Stimulated activated memory B cell treated with anti-CD40 and anti-IgM and Interleukin-4, amounts not matched to agents 10 μg/mL and 1 μg/mL and 100 μg/mL, for 72 hours (primary cell): ENCODE results near the gene STPG1.
A peak's percentile ranks its signal among the peaks of the same experiment; 100 is the strongest.

Experiments used
- ATAC-seq: fragments of 150-1000 bp; cut with Tn5 transposase; 2 replicates; pipeline ENCODE4 v1.10.0; 2021
- H3K27ac Mint-ChIP-seq: one replicate; pipeline ENCODE4 v1.8.0; 2022; ENCODE audit warnings: mild to moderate bottlenecking, mixed read lengths
- H3K27me3 Mint-ChIP-seq: one replicate; pipeline ENCODE4 v1.8.0; 2022; ENCODE audit warnings: mixed read lengths
- H3K36me3 Mint-ChIP-seq: one replicate; pipeline ENCODE4 v1.8.0; 2022; ENCODE audit warnings: mixed read lengths
- H3K4me1 Mint-ChIP-seq: one replicate; pipeline ENCODE4 v1.8.0; 2022; ENCODE audit warnings: mixed read lengths
- H3K4me3 Mint-ChIP-seq: one replicate; pipeline ENCODE4 v1.8.0; 2022; ENCODE audit warnings: mild to moderate bottlenecking, moderate library complexity, mixed read lengths
- H3K9me3 Mint-ChIP-seq: one replicate; pipeline ENCODE4 v1.8.0; 2022; ENCODE audit warnings: mixed read lengths

STPG1 gene

DNA sequence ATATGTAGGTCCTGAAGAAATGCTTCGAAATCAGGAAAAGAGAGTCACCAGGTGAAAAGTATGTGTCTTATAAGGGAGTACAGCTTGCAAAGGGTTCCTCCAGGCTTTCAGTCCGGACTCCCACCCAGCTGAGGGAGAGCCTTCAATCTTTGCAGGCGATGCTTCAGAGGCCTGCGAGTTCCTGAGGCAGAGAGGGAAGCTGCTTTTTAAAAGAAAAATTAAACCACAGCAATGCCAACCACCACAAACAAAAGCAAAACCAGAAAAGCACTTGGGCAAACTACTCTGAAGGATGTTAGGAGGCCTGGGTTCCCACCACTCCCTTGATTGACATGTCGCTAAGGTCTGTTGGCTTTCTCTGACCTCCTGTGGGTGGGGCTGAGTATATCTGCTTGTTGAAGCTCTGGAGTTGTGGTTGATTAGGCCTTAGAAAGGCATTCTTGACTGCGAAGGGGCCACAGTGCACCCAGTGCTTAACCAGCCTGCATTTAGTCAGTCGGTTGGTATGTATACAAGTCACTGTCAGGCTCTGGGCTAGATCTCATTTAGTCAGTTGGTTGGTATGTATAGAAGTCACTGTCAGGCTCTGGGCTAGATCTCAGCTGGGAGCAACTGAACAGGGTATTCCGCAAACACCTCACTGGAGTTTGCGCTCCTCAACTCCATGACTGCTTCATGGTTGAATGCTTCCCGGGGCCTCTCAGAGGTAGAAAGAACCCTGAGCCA lies 3.2 kb upstream of the STPG1 start:
- Mint-ChIP-seq H3K4me3 (peak overlapping the region; percentile 94), H3K36me3 (peaks cover 33% of the 10 kb centered on the region), H3K4me1 (peaks cover 70% of the 10 kb centered on the region), H3K27me3 (no peaks in the 10 kb centered on the region), H3K9me3 (no peaks in the 10 kb centered on the region), H3K27ac (peak overlapping the region; percentile 76)
- ATAC-seq: peak; percentile 58

DNA sequence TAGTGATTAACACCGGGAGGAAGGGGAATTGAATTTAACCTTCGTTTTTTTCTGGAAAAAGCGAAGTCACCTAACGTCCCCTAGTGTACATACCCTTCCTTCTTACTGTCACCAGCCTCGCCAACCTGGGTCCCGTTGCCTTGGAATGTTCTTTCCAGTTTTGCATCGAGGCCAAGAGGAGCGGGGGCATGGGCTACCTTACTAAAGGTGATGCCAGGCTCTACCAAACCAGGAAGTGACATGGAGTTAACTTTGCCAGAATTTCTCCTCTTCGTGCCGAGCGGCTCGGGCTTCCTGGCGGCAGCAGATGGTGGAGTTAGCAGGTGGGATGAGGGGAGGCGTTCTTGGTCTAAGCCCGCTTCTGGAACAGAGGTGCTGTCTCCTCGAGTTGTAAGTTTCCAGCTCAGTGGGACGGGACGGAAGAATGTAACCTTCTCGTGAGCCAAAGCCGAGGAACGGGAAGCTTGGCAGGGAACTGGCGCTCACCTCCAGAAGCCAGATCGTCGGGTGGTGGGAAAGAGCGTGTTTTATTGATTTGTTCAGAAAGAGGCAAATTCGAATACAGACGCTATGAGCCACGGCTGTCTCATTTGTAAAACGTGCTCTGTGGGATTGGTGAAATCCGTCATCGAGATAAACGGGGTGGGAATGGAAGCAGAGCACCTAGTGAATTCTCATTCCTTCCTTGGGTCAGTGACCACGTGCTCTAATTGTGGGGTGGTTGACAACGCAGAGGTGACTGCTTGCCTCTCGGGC lies 2.5 kb upstream of the STPG1 start:
- H3K4me1 Mint-ChIP-seq: peaks cover 70% of the 10 kb centered on the region
- peaks cover 26% of the 10 kb centered on the region for H3K36me3 Mint-ChIP-seq
- no peaks in the 10 kb centered on the region for H3K27me3 Mint-ChIP-seq
- H3K4me3 Mint-ChIP-seq: peak overlapping the region; percentile 94
- peak overlapping the region; percentile 76 for H3K27ac Mint-ChIP-seq
- H3K9me3 Mint-ChIP-seq: no peaks in the 10 kb centered on the region
- peak; percentile 1 for ATAC-seq

DNA sequence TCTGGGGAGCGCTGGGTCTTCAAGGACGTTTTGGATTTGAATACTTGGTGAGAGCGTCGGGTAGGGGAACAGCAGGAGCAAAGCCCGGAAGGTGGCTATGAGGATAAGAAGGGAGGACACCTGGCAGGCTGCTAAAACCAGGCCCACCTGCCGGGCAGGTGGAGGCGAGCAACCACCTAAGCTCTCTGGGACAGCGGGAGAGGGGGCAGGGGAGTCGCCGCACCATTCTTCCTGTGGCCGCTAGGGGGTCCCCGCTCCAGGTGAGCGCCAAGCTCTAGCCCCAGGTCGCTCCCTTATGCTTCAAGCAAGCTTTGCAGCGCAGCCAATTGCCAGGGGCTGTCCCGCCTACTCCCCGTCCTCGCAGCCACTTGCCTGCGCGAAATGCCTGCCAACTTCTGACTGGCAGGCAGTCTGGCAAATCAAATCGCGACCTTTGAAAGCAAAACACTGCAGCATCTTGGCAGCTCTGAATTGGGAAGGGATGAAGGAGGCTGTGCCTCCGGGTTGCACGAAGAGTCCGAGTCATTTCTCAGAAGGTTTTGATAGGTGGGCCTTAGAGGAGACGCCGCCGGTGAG lies 1.8 kb upstream of the STPG1 start, which contains the start of gene NIPAL3:
Gene NIPAL3, plus strand, starts transcription at position 469 of the 576 bp plus-strand sequence. CDS start 3,746 bp downstream, outside the sequence.
- H3K4me1 Mint-ChIP-seq: peaks cover 70% of the 10 kb centered on the region
- H3K27ac Mint-ChIP-seq: peak within 1 kb of the TSS; percentile 76
- H3K9me3 Mint-ChIP-seq: no peaks in the 10 kb centered on the region
- no peaks in the 10 kb centered on the region for H3K27me3 Mint-ChIP-seq
- peak; percentile 98 for ATAC-seq
- H3K36me3 Mint-ChIP-seq: peaks cover 19% of the 10 kb centered on the region
- peak within 1 kb of the TSS; percentile 94 for H3K4me3 Mint-ChIP-seq

DNA sequence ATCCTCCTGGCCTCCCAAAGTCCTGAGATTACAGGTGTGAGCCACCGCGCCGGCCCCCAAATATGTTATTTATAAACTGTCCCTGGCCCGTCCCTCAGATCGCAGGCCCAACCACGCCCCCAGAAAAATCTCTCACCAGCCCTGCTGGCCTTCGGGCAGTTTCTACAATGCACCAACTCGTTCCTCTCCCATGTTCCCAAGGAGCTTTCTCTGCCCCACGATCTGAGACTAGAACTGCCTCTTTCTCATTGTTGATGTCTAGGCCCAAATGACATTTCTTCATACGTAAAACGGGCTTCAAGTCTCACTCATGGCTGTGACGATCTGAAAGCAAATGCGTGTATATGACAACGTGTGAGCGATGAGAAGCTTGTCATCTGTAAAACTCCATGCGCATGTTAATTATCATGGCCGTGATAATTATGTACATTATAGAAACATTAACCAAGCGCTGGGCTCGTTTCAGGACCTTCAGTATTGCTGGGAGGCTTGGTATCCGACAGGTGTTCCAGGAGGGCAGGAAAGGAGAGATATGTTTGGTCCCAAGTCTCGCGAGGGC lies 1.3 kb upstream of the STPG1 start:
- Mint-ChIP-seq H3K36me3 (peaks cover 13% of the 10 kb centered on the region), H3K27me3 (no peaks in the 10 kb centered on the region), H3K27ac (peak overlapping the region; percentile 76), H3K9me3 (no peaks in the 10 kb centered on the region), H3K4me1 (peaks cover 67% of the 10 kb centered on the region), H3K4me3 (peak overlapping the region; percentile 94)
- no peak for ATAC-seq

GRCh38 chr1:24412408-24412807 lies 1.2 kb downstream of the STPG1 start:
- no peaks in the 10 kb centered on the region for H3K27me3 Mint-ChIP-seq
- H3K4me1 Mint-ChIP-seq: peaks cover 46% of the 10 kb centered on the region
- no peak for ATAC-seq
- no peaks in the 10 kb centered on the region for H3K9me3 Mint-ChIP-seq
- no peak overlapping the region for H3K4me3 Mint-ChIP-seq
- no peak overlapping the region for H3K27ac Mint-ChIP-seq
- H3K36me3 Mint-ChIP-seq: no peaks in the 10 kb centered on the region

DNA sequence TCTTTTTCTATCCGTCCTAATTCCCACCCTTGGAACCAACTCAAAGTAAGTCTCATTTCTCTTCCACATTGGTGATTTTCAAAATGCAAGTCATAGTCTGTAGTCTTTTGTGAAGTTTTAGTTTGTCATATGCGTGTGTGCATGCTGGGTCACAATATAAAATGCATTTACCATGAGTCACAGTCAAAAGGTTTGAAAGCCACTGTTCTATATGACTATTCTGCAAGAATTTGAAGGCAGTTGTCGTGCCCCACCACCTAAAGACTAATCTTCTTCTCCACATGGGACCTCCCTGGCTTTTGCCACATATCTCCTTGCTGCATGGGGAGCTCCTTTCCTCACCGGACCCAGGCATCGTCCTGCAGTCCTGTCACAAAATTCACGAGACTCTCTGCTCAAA lies 1.6 kb downstream of the STPG1 start:
- H3K36me3 Mint-ChIP-seq: no peaks in the 10 kb centered on the region
- H3K9me3 Mint-ChIP-seq: no peaks in the 10 kb centered on the region
- H3K27ac Mint-ChIP-seq: no peak overlapping the region
- ATAC-seq: no peak
- H3K4me1 Mint-ChIP-seq: peaks cover 41% of the 10 kb centered on the region
- H3K27me3 Mint-ChIP-seq: no peaks in the 10 kb centered on the region
- no peak overlapping the region for H3K4me3 Mint-ChIP-seq

- no peak overlapping the region for H3K4me3 Mint-ChIP-seq
- no peaks in the 10 kb centered on the region for H3K27me3 Mint-ChIP-seq
- no peak for ATAC-seq
- H3K36me3 Mint-ChIP-seq: no peaks in the 10 kb centered on the region
- H3K27ac Mint-ChIP-seq: no peak overlapping the region
- peaks cover 29% of the 10 kb centered on the region for H3K4me1 Mint-ChIP-seq
- H3K9me3 Mint-ChIP-seq: no peaks in the 10 kb centered on the region
Measured at GRCh38 chr1:24410750-24411149, 2.8 kb downstream of the STPG1 start.

GRCh38 chr1:24409535-24409934 lies 4.0 kb downstream of the STPG1 start:
- H3K9me3 Mint-ChIP-seq: no peaks in the 10 kb centered on the region
- peaks cover 19% of the 10 kb centered on the region for H3K4me1 Mint-ChIP-seq
- H3K27ac Mint-ChIP-seq: no peak overlapping the region
- no peaks in the 10 kb centered on the region for H3K27me3 Mint-ChIP-seq
- no peak overlapping the region for H3K4me3 Mint-ChIP-seq
- H3K36me3 Mint-ChIP-seq: no peaks in the 10 kb centered on the region
- ATAC-seq: no peak

- ATAC-seq: no peak
Measured at GRCh38 chr1:24406788-24407187, 6.8 kb downstream of the STPG1 start.

GRCh38 chr1:24403806-24404205 lies 9.8 kb downstream of the STPG1 start:
- ATAC-seq: no peak
- H3K27ac Mint-ChIP-seq: no peak overlapping the region
- no peaks in the 10 kb centered on the region for H3K9me3 Mint-ChIP-seq
- peaks cover 24% of the 10 kb centered on the region for H3K36me3 Mint-ChIP-seq
- no peaks in the 10 kb centered on the region for H3K27me3 Mint-ChIP-seq
- H3K4me3 Mint-ChIP-seq: no peak overlapping the region
- peaks cover 6% of the 10 kb centered on the region for H3K4me1 Mint-ChIP-seq

More at GRCh38 chr1:24406788-24407187, 6.8 kb downstream of the STPG1 start:
- no peaks in the 10 kb centered on the region for H3K27me3 Mint-ChIP-seq
- peaks cover under 1% of the 10 kb centered on the region for H3K4me1 Mint-ChIP-seq
- no peak overlapping the region for H3K4me3 Mint-ChIP-seq
- no peak overlapping the region for H3K27ac Mint-ChIP-seq
- no peaks in the 10 kb centered on the region for H3K36me3 Mint-ChIP-seq
- H3K9me3 Mint-ChIP-seq: no peaks in the 10 kb centered on the region

DNA sequence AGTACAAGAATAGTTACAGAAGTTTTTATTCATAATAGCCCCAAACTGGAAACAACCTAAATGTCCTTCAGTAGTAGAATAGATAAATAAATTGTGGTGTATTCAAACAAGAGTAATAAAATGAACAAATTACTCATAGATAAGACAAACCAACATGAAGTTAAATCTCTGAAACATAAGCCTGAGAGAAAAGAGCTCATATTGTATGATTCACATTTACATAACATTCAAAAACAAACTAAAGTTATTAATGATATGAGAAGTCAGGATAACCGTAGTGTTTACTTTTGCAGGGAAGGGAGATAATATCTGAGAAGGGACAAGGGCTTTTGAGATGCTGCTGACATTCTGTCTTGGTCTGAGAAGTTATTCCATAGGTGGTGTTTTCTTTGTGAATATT lies 13.5 kb downstream of the STPG1 start:
- Mint-ChIP-seq H3K27ac (no peak overlapping the region), H3K4me1 (peaks cover 6% of the 10 kb centered on the region), H3K9me3 (no peaks in the 10 kb centered on the region), H3K27me3 (no peaks in the 10 kb centered on the region), H3K36me3 (peaks cover 24% of the 10 kb centered on the region), H3K4me3 (no peak overlapping the region)
- no peak for ATAC-seq

GRCh38 chr1:24393892-24394291 lies 19.7 kb downstream of the STPG1 start:
- H3K27ac Mint-ChIP-seq: peak overlapping the region; percentile 97
- ATAC-seq: no peak

GRCh38 chr1:24392982-24393650 lies 20.5 kb downstream of the STPG1 start:
- Mint-ChIP-seq H3K27ac (peak overlapping the region; percentile 97), H3K4me3 (peak overlapping the region; percentile 71), H3K9me3 (no peaks in the 10 kb centered on the region), H3K4me1 (peaks cover 41% of the 10 kb centered on the region), H3K36me3 (peaks cover 8% of the 10 kb centered on the region), H3K27me3 (no peaks in the 10 kb centered on the region)
- ATAC-seq: peak; percentile 77

More at GRCh38 chr1:24393892-24394291, 19.7 kb downstream of the STPG1 start:
- no peak overlapping the region for H3K4me3 Mint-ChIP-seq
- H3K36me3 Mint-ChIP-seq: peaks cover 8% of the 10 kb centered on the region
- H3K4me1 Mint-ChIP-seq: peaks cover 41% of the 10 kb centered on the region
- H3K27me3 Mint-ChIP-seq: no peaks in the 10 kb centered on the region
- no peaks in the 10 kb centered on the region for H3K9me3 Mint-ChIP-seq

DNA sequence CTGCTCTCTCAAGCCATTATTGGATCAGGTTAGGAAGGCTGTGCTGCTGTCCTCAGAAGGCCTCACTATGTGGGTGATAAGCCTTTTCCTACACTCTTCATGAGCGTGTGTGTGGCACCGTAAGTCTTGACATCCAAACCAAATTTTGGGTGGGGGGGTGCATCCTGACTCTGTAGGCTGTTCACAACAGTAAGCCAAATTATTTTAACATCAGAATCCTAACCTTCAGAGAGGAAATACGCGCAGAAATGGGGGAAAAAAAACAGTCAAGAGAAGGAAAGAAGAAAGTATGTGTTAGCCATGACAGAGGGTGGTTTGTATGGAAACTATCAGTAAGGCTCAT lies 21.0 kb downstream of the STPG1 start:
- H3K9me3 Mint-ChIP-seq: no peaks in the 10 kb centered on the region
- H3K4me1 Mint-ChIP-seq: peaks cover 41% of the 10 kb centered on the region
- H3K4me3 Mint-ChIP-seq: peak overlapping the region; percentile 71
- H3K36me3 Mint-ChIP-seq: peaks cover 8% of the 10 kb centered on the region
- no peaks in the 10 kb centered on the region for H3K27me3 Mint-ChIP-seq
- peak overlapping the region; percentile 97 for H3K27ac Mint-ChIP-seq
- ATAC-seq: peak; percentile 29
